K562 (cell line): Measurements from ENCODE around the gene HAUS7. TPM values are rescaled to one million over a fixed set of nuclear protein-coding genes. Genes with fewer than 3 reads are reported as not detected.

ENCODE experiments used
- ATAC-seq: fragments of 200-7000 bp; cut with Tn5 transposase; 3 replicates; pipeline ENCODE4 v1.9.1; 2020; ENCODE audit warnings: moderate library complexity
- BruUV-seq: library from RNA; stranded (reverse); fragments of 400-500 nt; replicated peaks from 2 replicates; lab custom pipeline; 2021; lab: Mats Ljungman, UMichigan
- CTCF ChIA-PET: fragments of 300-600 bp; formaldehyde crosslinking; extraction: SDS; loops from one replicate; lab custom pipeline; 2021; ENCODE audit warnings: low intra/inter-chr PET ratio; lab: Yijun Ruan, JAX
- POLR2A ChIA-PET: fragments of 300-600, 350-650 bp; sonication (Branson Sonifier 250); formaldehyde crosslinking; extraction: SDS; loops from one replicate; lab custom pipeline; 2021; ENCODE audit warnings: antibody characterized with exemption, inconsistent platforms; lab: Yijun Ruan, JAX
- DNase-seq, 4 experiments: peaks; one replicate each; pipeline versions ENCODE4 v3.0.0 to v3.0.0-alpha.2; 2011 to 2018; ENCODE audit warnings: low spot score in 3 of 4, mixed read lengths in 3 of 4; ENCODE audit errors: extremely low read depth in 1 of 4
- FAIRE-seq: peaks from 2 replicates; lab custom pipeline; 2011; peaks lifted over from hg19 to GRCh38; lab: Jason Lieb, UNC
- H2AFZ ChIP-seq: 2 replicates; pipeline ENCODE4 v1.6.0; 2011; ENCODE audit warnings: low read depth, low read length, control low read depth, inconsistent platforms
- H3K27ac ChIP-seq: fragments of 200-600 bp; 3 replicates; pipeline ENCODE4 v1.8.0; 2011; ENCODE audit warnings: low read depth, mild to moderate bottlenecking, control low read depth, inconsistent platforms, low read length, moderate library complexity, mixed read lengths; ENCODE audit errors: extremely low read depth
- H3K27me3 ChIP-seq, 2 experiments: fragments of 300-600 bp in 1 of 2; 2 replicates in 1 of 2; 3 replicates in 1 of 2; pipeline versions ENCODE4 v1.6.0 to v1.8.0; 2011; ENCODE audit warnings: inconsistent platforms in 2 of 2, low read length in 2 of 2, mild to moderate bottlenecking in 1 of 2, mixed read lengths in 1 of 2, moderate library complexity in 1 of 2; ENCODE audit not compliant: control insufficient read depth in 2 of 2, insufficient read depth in 2 of 2
- H3K36me3 ChIP-seq: fragments of 300-600 bp; 3 replicates; pipeline ENCODE4 v1.8.0; 2011; ENCODE audit warnings: mild to moderate bottlenecking, low read length, inconsistent platforms; ENCODE audit not compliant: control insufficient read depth, insufficient read depth
- H3K4me1 ChIP-seq, 2 experiments: fragments of 200-600 bp in 1 of 2; replicated peaks in 1 of 2; 2 replicates in 1 of 2; 3 replicates in 1 of 2; pipeline versions ENCODE4 v1.5.1 to v1.8.0; 2011; ENCODE audit warnings: inconsistent platforms in 2 of 2, low read length in 2 of 2, mild to moderate bottlenecking in 1 of 2, mixed read lengths in 1 of 2, moderate library complexity in 1 of 2; ENCODE audit not compliant: control insufficient read depth in 2 of 2, insufficient read depth in 2 of 2
- H3K4me2 ChIP-seq: 2 replicates; pipeline ENCODE4 v1.6.1; 2011; ENCODE audit warnings: low read length, control low read depth, inconsistent platforms, mixed read lengths; ENCODE audit not compliant: insufficient read depth
- H3K4me3 ChIP-seq: fragments of 200-600 bp; sonication (generic), shearing (Covaris generic); 2 replicates; pipeline ENCODE4 v1.5.1; 2016; ENCODE audit warnings: control low read depth, inconsistent platforms
- H3K79me2 ChIP-seq: fragments of 200-600 bp; 3 replicates; pipeline ENCODE4 v1.8.0; 2011; ENCODE audit warnings: low read length, inconsistent platforms; ENCODE audit not compliant: control insufficient read depth, insufficient read depth
- H3K9ac ChIP-seq, 2 experiments: 2 replicates each; pipeline versions ENCODE4 v1.6.0 to v1.6.1; 2011; ENCODE audit warnings: low read depth in 2 of 2, low read length in 2 of 2, control low read depth in 1 of 2, inconsistent platforms in 1 of 2, mild to moderate bottlenecking in 1 of 2, mixed read lengths in 1 of 2; ENCODE audit not compliant: insufficient read depth in 1 of 2
- H3K9me1 ChIP-seq: one replicate; pipeline ENCODE4 v1.6.0; 2011; ENCODE audit warnings: inconsistent platforms, mild to moderate bottlenecking, low read length, moderate library complexity; ENCODE audit not compliant: control insufficient read depth, insufficient read depth
- H3K9me3 ChIP-seq: replicated peaks from 2 replicates; pipeline ENCODE4 v1.5.1; 2011; ENCODE audit warnings: low read depth, low read length, inconsistent platforms; ENCODE audit not compliant: control insufficient read depth, insufficient read depth
- H4K20me1 ChIP-seq: replicated peaks from 2 replicates; pipeline ENCODE4 v1.6.1; 2011; ENCODE audit warnings: low read length, inconsistent platforms, mixed read lengths; ENCODE audit not compliant: control insufficient read depth, insufficient read depth
- DEAF1 ChIP-seq: fragments of 450-650 bp; formaldehyde crosslinking; IDR thresholded peaks from 2 replicates; pipeline ENCODE4 v1.4.0; 2020; ENCODE audit warnings: mild to moderate bottlenecking, moderate library complexity
- ETV6 ChIP-seq, 3 experiments: fragments of 150-350 bp in 1 of 3; sonication (generic) in 1 of 3; formaldehyde crosslinking in 1 of 3; IDR thresholded peaks; 2 replicates each; pipeline versions ENCODE4 v1.6.1 to v1.8.0; 2014 to 2022; ENCODE audit warnings: borderline replicate concordance in 2 of 3, low read depth in 2 of 3, antibody characterized with exemption in 1 of 3, low read length in 1 of 3, mild to moderate bottlenecking in 1 of 3, missing genetic modification reagents in 1 of 3
- HDAC3 ChIP-seq: fragments of 450-650 bp; IDR thresholded peaks from 2 replicates; pipeline ENCODE4 v1.6.1; 2018; ENCODE audit warnings: borderline replicate concordance, mild to moderate bottlenecking, moderate library complexity; ENCODE audit not compliant: partially characterized antibody
- MYNN ChIP-seq, 2 experiments: sonication (generic); formaldehyde crosslinking in 1 of 2; IDR thresholded peaks; 2 replicates each; pipeline versions ENCODE4 v1.5.0 to v1.6.1; 2016 to 2020; ENCODE audit warnings: antibody characterized with exemption in 1 of 2, missing genetic modification reagents in 1 of 2
- NR2F6 ChIP-seq: fragments of 450-650 bp; formaldehyde crosslinking; IDR thresholded peaks from 2 replicates; pipeline ENCODE4 v1.4.0; 2020; ENCODE audit warnings: mild to moderate bottlenecking
- POU5F1 ChIP-seq: fragments of 150-350 bp; IDR thresholded peaks from 2 replicates; pipeline ENCODE4 v1.6.1; 2014; ENCODE audit warnings: borderline replicate concordance, low read length, low read depth, mild to moderate bottlenecking; ENCODE audit not compliant: partially characterized antibody
- SMARCC2 ChIP-seq: fragments of 450-650 bp; IDR thresholded peaks from 2 replicates; pipeline ENCODE4 v1.6.1; 2017; ENCODE audit warnings: antibody characterized with exemption, moderate library complexity, mild to moderate bottlenecking, low read depth
- SMC3 ChIP-seq: conservative IDR thresholded peaks from 2 replicates; pipeline ENCODE4 v1.6.1; 2011; ENCODE audit warnings: low read depth, low read length, improper control_type of control experiment; ENCODE audit not compliant: insufficient read depth
- STAT5B ChIP-seq: fragments of 250-450 bp; sonication (Bioruptor Pico); IDR thresholded peaks from 2 replicates; pipeline ENCODE4 v1.8.0; 2021; ENCODE audit warnings: mild to moderate bottlenecking, inconsistent platforms
- ZNF146 ChIP-seq: IDR thresholded peaks from one replicate; pipeline ENCODE4 v1.6.1; 2018; ENCODE audit warnings: missing compliant biosample characterization; ENCODE audit not compliant: unreplicated experiment
- ZNF212 ChIP-seq: fragments of 450-650 bp; formaldehyde crosslinking; IDR thresholded peaks from 2 replicates; pipeline ENCODE4 v1.4.0; 2020; ENCODE audit warnings: mild to moderate bottlenecking
- ZNF224 ChIP-seq: sonication (generic); formaldehyde crosslinking; IDR thresholded peaks from 2 replicates; pipeline ENCODE4 v1.8.0; 2022; ENCODE audit warnings: mild to moderate bottlenecking, missing genetic modification reagents
- ZNF384 ChIP-seq: IDR thresholded peaks from 2 replicates; pipeline ENCODE4 v1.6.1; 2012; ENCODE audit warnings: low read depth, low read length, improper control_type of control experiment
- WGBS: fragments of 100-300 bp; shearing (Covaris generic); methylation state at CpG from one replicate; pipeline ENCODE4 v1.1.6; 2016; ENCODE audit warnings: low coverage, mixed read lengths; ENCODE audit not compliant: insufficient coverage; ENCODE audit errors: missing lambda C conversion rate; 5-methylcytosine and 5-hydroxymethylcytosine counted together
- in situ Hi-C: fragments of 300-500 bp; cut with MboI; formaldehyde crosslinking; loops from 4 replicates; pipeline ENCODE4 v1.15.0; 2018; ENCODE audit warnings: inconsistent platforms, mixed read lengths
- intact Hi-C: fragments of 100-400 bp; cut with micrococcal nuclease; formaldehyde crosslinking; loops from 2 replicates; pipeline ENCODE4 v1.14.2; 2022
- polyA plus RNA-seq, 8 experiments: library from polyadenylated mRNA; depleted of rRNA in 4 of 8; stranded (reverse) in 5 of 8; unstranded in 3 of 8; fragments of >200 nt; fragmentation: Nextera tagmentation in 2 of 8; fragmentation: Illumina TruSeq in 1 of 8; extraction: Ambion mirVana in 2 of 8; extraction: Trizol in 1 of 8; gene quantifications; 2 replicates each; pipeline versions ENCODE4 v1.2.1 to v1.2.3, GENCODE V29; 2011 to 2014; ENCODE audit warnings: inconsistent platforms in 1 of 8, missing spikeins in 1 of 8
- total RNA-seq, 7 experiments: library from RNA; depleted of rRNA in 6 of 7; stranded (reverse); fragments of >200 nt in 6 of 7; fragmentation: Illumina TruSeq in 2 of 7; extraction: Trizol in 2 of 7; gene quantifications; 2 replicates each; pipeline versions ENCODE4 v1.2.1 to v1.2.3, GENCODE V29; 2011 to 2021; ENCODE audit warnings: low replicate concordance in 1 of 7

Gene HAUS7
- total and polyA plus RNA-seq, 9 of the 15 experiments (the other 6 are each of a cell fraction or from before 2014, with no cell fraction given), result 10.0 to 94.9 (median 48.8) TPM

- Histone ChIP-seq H3K27me3 (no peaks in the 10 kb centered on the region; a peak in 1 of 5 replicates), H3K9me1 (no peaks in the 10 kb centered on the region), H3K4me2 (no peak overlapping the region), H3K36me3 (peaks cover 6% of the 10 kb centered on the region; the same call in 2 of the 3 replicates), H3K9me3 (no peaks in the 10 kb centered on the region), H3K79me2 (no peaks in the 10 kb centered on the region), H3K9ac (no peak overlapping the region; a peak in 1 of 4 replicates), H2AFZ (no peak overlapping the region), H3K27ac (no peak overlapping the region), H3K4me1 (peaks cover 0 to 45% of the 10 kb centered on the region in 2 experiments; a peak in 2 of 5 replicates), H4K20me1 (no peaks in the 10 kb centered on the region), H3K4me3 (no peak overlapping the region)
- ChIA-PET POLR2A (interaction anchor here (0.6 to 0.7 kb wide), 3 partner anchors 16 to 499 kb away, joined by 3 to 4 read pairs (median 3); no protein-coding TSS in a partner anchor), CTCF (no interaction called here)
- FAIRE-seq, result no peak
- TF ChIP-seq NR2F6, result no peak
- no peak for TF ChIP-seq DEAF1
- TF ChIP-seq ZNF384, result no peak
- no peak for TF ChIP-seq ETV6 (IDR thresholded peaks at IDR 0.05; ENCODE audit: borderline replicate concordance in 1 of 2, low read depth in 2 of 2, low read length in 1 of 2)
- TF ChIP-seq ETV6 (CRISPR knock-in tag; IDR thresholded peaks at IDR 0.05; ENCODE audit: borderline replicate concordance), result no peak
- TF ChIP-seq SMARCC2, result no peak
- TF ChIP-seq ZNF224, result no peak
- no peak for TF ChIP-seq HDAC3
- no peak for TF ChIP-seq POU5F1
- no peak for TF ChIP-seq MYNN (IDR thresholded peaks at IDR 0.05)
- TF ChIP-seq MYNN (CRISPR knock-in tag; IDR thresholded peaks at IDR 0.05), result no peak
- no peak for TF ChIP-seq ZNF212 (CRISPR knock-in tag)
- no peak for TF ChIP-seq ZNF146 (CRISPR knock-in tag)
- TF ChIP-seq STAT5B (CRISPR knock-in tag), result no peak
- no peak for TF ChIP-seq SMC3
- intact Hi-C loops, result no loop called here
- in situ Hi-C loops, result no loop called here
- BruUV-seq, result no TSS peak
- ATAC-seq, result no peak; the same call in 2 of the 3 replicates
- 75% methylated on average over 12 of the region's 35 CpGs for WGBS
- DNase-seq, result no peak
These were observed 25.1 kb downstream of the HAUS7 start for GRCh38 chrX:153445106-153445855.
